H1 (cell line): ENCODE data around the gene SLC7A5.

Source experiments
- ATF2 ChIP-seq: IDR thresholded peaks from 2 replicates; pipeline ENCODE4 v1.6.1; 2012; ENCODE audit warnings: low read length, inconsistent platforms
- CTCF ChIP-seq, 3 experiments: IDR thresholded peaks; 1 replicate in 2 of 3; 2 replicates in 1 of 3; pipeline versions ENCODE4 v1.5.1 to v1.6.1; 2011; ENCODE audit warnings: low read length in 3 of 3, mild to moderate bottlenecking in 3 of 3, inconsistent platforms in 2 of 3, low read depth in 1 of 3, moderate library complexity in 1 of 3; ENCODE audit not compliant: insufficient read depth in 1 of 3; ENCODE audit errors: control extremely low read depth in 1 of 3
- EGR1 ChIP-seq: IDR thresholded peaks from 2 replicates; pipeline ENCODE4 v1.6.1; 2011; ENCODE audit warnings: low read depth, low read length, borderline replicate concordance
- EP300 ChIP-seq, 2 experiments: IDR thresholded peaks; 1 replicate in 1 of 2; 2 replicates in 1 of 2; pipeline ENCODE4 v1.6.1; 2011 to 2012; ENCODE audit warnings: low read depth in 2 of 2, low read length in 2 of 2, mild to moderate bottlenecking in 2 of 2, borderline replicate concordance in 1 of 2, inconsistent platforms in 1 of 2, moderate library complexity in 1 of 2
- JUN ChIP-seq: IDR thresholded peaks from 2 replicates; pipeline ENCODE4 v1.6.1; 2011; ENCODE audit warnings: low read depth, mild to moderate bottlenecking, improper control_type of control experiment, low read length
- RFX5 ChIP-seq: IDR thresholded peaks from 2 replicates; pipeline ENCODE4 v1.6.1; 2011; ENCODE audit warnings: low read depth, low read length, improper control_type of control experiment, borderline replicate concordance

- no peak for TF ChIP-seq EP300 (IDR thresholded peaks at IDR 0.05; ENCODE audit: borderline replicate concordance in 1 of 2, low read depth in 2 of 2, low read length in 2 of 2)
- TF ChIP-seq RFX5 = no peak
- no peak for TF ChIP-seq JUN
- TF ChIP-seq CTCF (IDR thresholded peaks at IDR 0.05; ENCODE audit: control extremely low read depth in 1 of 3, insufficient read depth in 1 of 3, low read depth in 1 of 3, low read length in 3 of 3) = no peak
- TF ChIP-seq ATF2 = no peak
- no peak for TF ChIP-seq EGR1
Observed at GRCh38 chr16:87836844-87837581, 32.3 kb downstream of the SLC7A5 start.
